HCT116 (cell line): ENCODE measurements around the gene RNF7. TPM values are rescaled to one million over a fixed set of nuclear protein-coding genes. Genes with fewer than 3 reads are reported as not detected.

Source experiments
- ATAC-seq: fragments of 200-7000 bp; cut with Tn5 transposase; 2 replicates; pipeline ENCODE4 v1.9.1; 2020; ENCODE audit warnings: mild to moderate bottlenecking, moderate library complexity
- BruUV-seq: library from RNA; stranded (reverse); fragments of 400-500 nt; replicated peaks from 2 replicates; lab custom pipeline; 2021; lab: Mats Ljungman, UMichigan
- CTCF ChIA-PET: fragments of 300-600 bp; sonication (Branson Sonifier 250); formaldehyde crosslinking; loops from one replicate; lab custom pipeline; 2021; ENCODE audit warnings: antibody characterized with exemption; lab: Charles Lee
- POLR2A ChIA-PET: fragments of 300-600, 350-600 bp; sonication (Branson Sonifier 250); formaldehyde crosslinking; loops from one replicate; lab custom pipeline; 2021; ENCODE audit warnings: antibody characterized with exemption; lab: Charles Lee
- RAD21 ChIA-PET, 2 experiments: fragments of 300-600 bp; sonication (Branson Sonifier 250); formaldehyde crosslinking; loops; one replicate each; lab custom pipeline; 2023; ENCODE audit warnings: low total read pairs in 2 of 2; ENCODE audit not compliant: uncharacterized antibody in 2 of 2, unreplicated experiment in 2 of 2, low non-redundant PET in 1 of 2; lab: Charles Lee
- DNase-seq: peaks from one replicate; pipeline ENCODE4 v3.0.0-alpha.2; 2010; ENCODE audit warnings: low read depth, low spot score
- H2AFZ ChIP-seq: fragments of 200-600 bp; shearing (Covaris generic), sonication (generic); 2 replicates; pipeline ENCODE4 v1.6.1; 2017; ENCODE audit warnings: low read depth, mixed run types, mixed read lengths, antibody characterized with exemption, low read length; ENCODE audit not compliant: poor library complexity, severe bottlenecking
- H3K27ac ChIP-seq: 2 replicates; pipeline ENCODE4 v1.5.1; 2012; ENCODE audit warnings: low read depth, low read length
- H3K27me3 ChIP-seq: fragments of 200-600 bp; sonication (generic); 2 replicates; pipeline ENCODE4 v1.6.1; 2016; ENCODE audit warnings: mixed run types, low read length, mixed read lengths; ENCODE audit not compliant: insufficient read depth
- H3K36me3 ChIP-seq, 2 experiments: fragments of 200-500 bp in 1 of 2; fragments of 200-600 bp in 1 of 2; sonication (Bioruptor generic) in 1 of 2; sonication (generic) in 1 of 2; 2 replicates each; pipeline versions ENCODE4 v1.5.1 to v1.6.1; 2014 to 2016; ENCODE audit warnings: low read length in 2 of 2, inconsistent platforms in 1 of 2, mixed read lengths in 1 of 2, mixed run types in 1 of 2; ENCODE audit not compliant: insufficient read depth in 2 of 2, control insufficient read depth in 1 of 2
- H3K4me1 ChIP-seq, 2 experiments: fragments of 200-600 bp in 1 of 2; sonication (generic) in 1 of 2; 2 replicates each; pipeline versions ENCODE4 v1.5.1 to v1.6.1; 2012 to 2017; ENCODE audit warnings: low read length in 2 of 2, inconsistent platforms in 1 of 2, mild to moderate bottlenecking in 1 of 2, mixed read lengths in 1 of 2, mixed run types in 1 of 2, moderate library complexity in 1 of 2; ENCODE audit not compliant: insufficient read depth in 2 of 2, control insufficient read depth in 1 of 2
- H3K4me2 ChIP-seq: fragments of 200-600 bp; sonication (generic); 2 replicates; pipeline ENCODE4 v1.6.1; 2017; ENCODE audit warnings: mixed run types, low read length, mixed read lengths
- H3K4me3 ChIP-seq, 2 experiments: fragments of 200-600 bp in 1 of 2; sonication (generic) in 1 of 2; replicated peaks in 1 of 2; 2 replicates each; pipeline ENCODE4 v1.5.1; 2011 to 2016; ENCODE audit warnings: low read length in 2 of 2, control low read depth in 1 of 2, low read depth in 1 of 2, mild to moderate bottlenecking in 1 of 2, mixed read lengths in 1 of 2, mixed run types in 1 of 2
- H3K79me2 ChIP-seq: fragments of 200-600 bp; sonication (generic); 2 replicates; pipeline ENCODE4 v1.6.1; 2017; ENCODE audit warnings: mild to moderate bottlenecking, mixed run types, low read length, moderate library complexity, mixed read lengths; ENCODE audit not compliant: insufficient read depth
- H3K9ac ChIP-seq: fragments of 200-600 bp; sonication (generic); 2 replicates; pipeline ENCODE4 v1.6.1; 2016; ENCODE audit warnings: low read length, mixed read lengths
- H3K9me2 ChIP-seq: fragments of 200-600 bp; sonication (generic), shearing (Covaris generic); 2 replicates; pipeline ENCODE4 v1.6.1; 2017; ENCODE audit warnings: mixed run types, mild to moderate bottlenecking, moderate library complexity; ENCODE audit not compliant: insufficient read depth
- H3K9me3 ChIP-seq, 2 experiments: fragments of 200-500 bp in 1 of 2; fragments of 200-600 bp in 1 of 2; sonication (Bioruptor generic) in 1 of 2; sonication (generic) in 1 of 2; 2 replicates each; pipeline ENCODE4 v1.6.1; 2014 to 2017; ENCODE audit warnings: low read length in 2 of 2, mixed read lengths in 2 of 2, inconsistent platforms in 1 of 2, low read depth in 1 of 2, mild to moderate bottlenecking in 1 of 2, mixed run types in 1 of 2, moderate library complexity in 1 of 2; ENCODE audit not compliant: control insufficient read depth in 1 of 2, insufficient read depth in 1 of 2
- H4K20me1 ChIP-seq: fragments of 200-600 bp; sonication (generic), shearing (Covaris generic); 2 replicates; pipeline ENCODE4 v1.6.1; 2017; ENCODE audit warnings: mixed run types, mild to moderate bottlenecking, moderate library complexity; ENCODE audit not compliant: insufficient read depth
- CBX3 ChIP-seq: IDR thresholded peaks from 2 replicates; pipeline ENCODE4 v1.6.1; 2012; ENCODE audit warnings: low read depth
- CEBPB ChIP-seq: IDR thresholded peaks from 2 replicates; pipeline ENCODE4 v1.6.1; 2012; ENCODE audit warnings: low read depth
- ELF1 ChIP-seq: IDR thresholded peaks from 2 replicates; pipeline ENCODE4 v1.6.1; 2012; ENCODE audit warnings: low read depth, borderline replicate concordance
- EZH2phosphoT487 ChIP-seq: fragments of 200-600 bp; IDR thresholded peaks from 2 replicates; pipeline ENCODE4 v1.6.1; 2018; ENCODE audit warnings: antibody characterized with exemption, borderline replicate concordance
- FOSL1 ChIP-seq: IDR thresholded peaks from 2 replicates; pipeline ENCODE4 v1.6.1; 2012; ENCODE audit warnings: low read depth
- JUND ChIP-seq: IDR thresholded peaks from 2 replicates; pipeline ENCODE4 v1.6.1; 2012
- MAX ChIP-seq: IDR thresholded peaks from 2 replicates; pipeline ENCODE4 v1.6.1; 2012
- POLR2AphosphoS5 ChIP-seq: IDR thresholded peaks from 2 replicates; pipeline ENCODE4 v1.6.1; 2011; ENCODE audit warnings: mild to moderate bottlenecking, low read depth, low read length, moderate library complexity
- RAD21 ChIP-seq: IDR thresholded peaks from 2 replicates; pipeline ENCODE4 v1.6.1; 2012; ENCODE audit warnings: low read depth, mild to moderate bottlenecking
- SIN3A ChIP-seq: IDR thresholded peaks from 2 replicates; pipeline ENCODE4 v1.6.1; 2012; ENCODE audit warnings: low read depth
- SP1 ChIP-seq: IDR thresholded peaks from 2 replicates; pipeline ENCODE4 v1.6.1; 2012; ENCODE audit warnings: low read depth
- SRF ChIP-seq: IDR thresholded peaks from 2 replicates; pipeline ENCODE4 v1.6.1; 2012; ENCODE audit warnings: low read depth
- TCF7L2 ChIP-seq: IDR thresholded peaks from 2 replicates; pipeline ENCODE4 v1.7.0; 2011; ENCODE audit warnings: borderline replicate concordance, inconsistent platforms; ENCODE audit not compliant: insufficient read depth, insufficient read length; ENCODE audit errors: extremely low read depth
- YY1 ChIP-seq: IDR thresholded peaks from 2 replicates; pipeline ENCODE4 v1.6.1; 2011; ENCODE audit warnings: low read length, low read depth, moderate library complexity, mild to moderate bottlenecking; ENCODE audit not compliant: insufficient replicate concordance; ENCODE audit errors: extremely low read depth
- ZFX ChIP-seq: fragments of 450-650 bp; IDR thresholded peaks from 2 replicates; pipeline ENCODE4 v1.6.1; 2017
- ZNF274 ChIP-seq: fragments of 200-500 bp; sonication (Bioruptor generic); IDR thresholded peaks from 2 replicates; pipeline ENCODE4 v1.6.1; 2014; ENCODE audit warnings: mild to moderate bottlenecking, low read depth, low read length, inconsistent platforms
- intact Hi-C: fragments of 100-400 bp; cut with micrococcal nuclease; formaldehyde crosslinking; loops from 2 replicates; pipeline ENCODE4 v1.10.0; 2022
- total RNA-seq: library from RNA; stranded (reverse); gene quantifications from one replicate; pipeline ENCODE4 v1.2.1, GENCODE V29; 2021; ENCODE audit not compliant: unreplicated experiment
- TF ChIP-seq, protein P1 (sequence below): IDR thresholded peaks from 2 replicates; pipeline ENCODE4 v1.6.1; 2012; ENCODE audit warnings: low read depth
- TF ChIP-seq, protein P2 (sequence below), 3 experiments: fragments of 200-600 bp in 1 of 3; sonication (generic) in 1 of 3; IDR thresholded peaks in 2 of 3; conservative IDR thresholded peaks in 1 of 3; 2 replicates each; pipeline ENCODE4 v1.5.1; 2012 to 2017; ENCODE audit warnings: low read depth in 2 of 3, low read length in 2 of 3, antibody characterized with exemption in 1 of 3, borderline replicate concordance in 1 of 3, control low read depth in 1 of 3, mild to moderate bottlenecking in 1 of 3, mixed read lengths in 1 of 3, mixed run types in 1 of 3, moderate library complexity in 1 of 3; ENCODE audit not compliant: insufficient read depth in 1 of 3

RNF7 gene
- total RNA-seq, 1 experiment from 2014 or later, result 82.3 TPM

DNA sequence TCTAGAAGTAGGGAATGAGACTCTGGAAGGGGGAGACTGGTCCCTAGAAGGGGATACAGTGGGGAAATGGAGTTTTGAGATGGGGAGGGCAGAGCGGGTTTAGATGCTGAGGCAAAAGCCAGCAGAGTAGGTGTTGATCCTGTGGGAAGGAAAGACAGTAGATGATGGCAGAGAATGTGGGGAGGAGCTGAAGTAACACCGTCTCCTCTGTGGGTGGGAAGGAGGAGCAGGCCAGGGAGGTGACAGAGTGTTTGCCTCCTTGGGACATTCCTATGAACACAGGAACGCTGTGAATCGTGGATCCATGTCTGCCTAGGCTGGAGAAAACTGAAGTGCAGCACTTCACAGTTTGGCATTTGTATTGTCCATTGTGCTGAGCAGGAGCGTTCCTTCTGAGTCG lies 45.5 kb downstream of the RNF7 start:
- H3K4me2 ChIP-seq, result no peak overlapping the region
- DNase-seq (no peak), ATAC-seq (no peak)
- TF ChIP-seq, protein P1, sequence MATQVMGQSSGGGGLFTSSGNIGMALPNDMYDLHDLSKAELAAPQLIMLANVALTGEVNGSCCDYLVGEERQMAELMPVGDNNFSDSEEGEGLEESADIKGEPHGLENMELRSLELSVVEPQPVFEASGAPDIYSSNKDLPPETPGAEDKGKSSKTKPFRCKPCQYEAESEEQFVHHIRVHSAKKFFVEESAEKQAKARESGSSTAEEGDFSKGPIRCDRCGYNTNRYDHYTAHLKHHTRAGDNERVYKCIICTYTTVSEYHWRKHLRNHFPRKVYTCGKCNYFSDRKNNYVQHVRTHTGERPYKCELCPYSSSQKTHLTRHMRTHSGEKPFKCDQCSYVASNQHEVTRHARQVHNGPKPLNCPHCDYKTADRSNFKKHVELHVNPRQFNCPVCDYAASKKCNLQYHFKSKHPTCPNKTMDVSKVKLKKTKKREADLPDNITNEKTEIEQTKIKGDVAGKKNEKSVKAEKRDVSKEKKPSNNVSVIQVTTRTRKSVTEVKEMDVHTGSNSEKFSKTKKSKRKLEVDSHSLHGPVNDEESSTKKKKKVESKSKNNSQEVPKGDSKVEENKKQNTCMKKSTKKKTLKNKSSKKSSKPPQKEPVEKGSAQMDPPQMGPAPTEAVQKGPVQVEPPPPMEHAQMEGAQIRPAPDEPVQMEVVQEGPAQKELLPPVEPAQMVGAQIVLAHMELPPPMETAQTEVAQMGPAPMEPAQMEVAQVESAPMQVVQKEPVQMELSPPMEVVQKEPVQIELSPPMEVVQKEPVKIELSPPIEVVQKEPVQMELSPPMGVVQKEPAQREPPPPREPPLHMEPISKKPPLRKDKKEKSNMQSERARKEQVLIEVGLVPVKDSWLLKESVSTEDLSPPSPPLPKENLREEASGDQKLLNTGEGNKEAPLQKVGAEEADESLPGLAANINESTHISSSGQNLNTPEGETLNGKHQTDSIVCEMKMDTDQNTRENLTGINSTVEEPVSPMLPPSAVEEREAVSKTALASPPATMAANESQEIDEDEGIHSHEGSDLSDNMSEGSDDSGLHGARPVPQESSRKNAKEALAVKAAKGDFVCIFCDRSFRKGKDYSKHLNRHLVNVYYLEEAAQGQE, result no peak
- no peak for TF ChIP-seq ZFX
- TF ChIP-seq FOSL1, result no peak
- no peak for TF ChIP-seq POLR2AphosphoS5
- no peak for TF ChIP-seq EZH2phosphoT487
- TF ChIP-seq YY1, result no peak
- no peak for TF ChIP-seq ELF1
- H3K9me2 ChIP-seq, result no peaks in the 10 kb centered on the region
- ChIA-PET RAD21 (no interaction called here), POLR2A (no interaction called here), CTCF (no interaction called here)
- no peaks in the 10 kb centered on the region for H3K36me3 ChIP-seq
- no peak overlapping the region for H3K27ac ChIP-seq
- no peak overlapping the region for H2AFZ ChIP-seq
- no TSS peak for BruUV-seq
- no peak overlapping the region for H3K9ac ChIP-seq
- no peaks in the 10 kb centered on the region for H4K20me1 ChIP-seq
- no peaks in the 10 kb centered on the region for H3K9me3 ChIP-seq
- H3K79me2 ChIP-seq, result no peaks in the 10 kb centered on the region
- H3K4me1 ChIP-seq, result no peaks in the 10 kb centered on the region
- H3K27me3 ChIP-seq, result no peaks in the 10 kb centered on the region
- intact Hi-C loops, result no loop called here
- no peak overlapping the region for H3K4me3 ChIP-seq

GRCh38 chr3:141784096-141784495 lies 46.0 kb downstream of the RNF7 start:
- Histone ChIP-seq H3K4me3 (no peak overlapping the region), H4K20me1 (no peaks in the 10 kb centered on the region), H3K9ac (no peak overlapping the region), H3K4me1 (no peaks in the 10 kb centered on the region), H3K9me2 (no peaks in the 10 kb centered on the region), H3K27ac (no peak overlapping the region), H3K79me2 (no peaks in the 10 kb centered on the region), H3K9me3 (no peaks in the 10 kb centered on the region), H3K36me3 (no peaks in the 10 kb centered on the region), H2AFZ (no peak overlapping the region), H3K27me3 (no peaks in the 10 kb centered on the region), H3K4me2 (no peak overlapping the region)
- POLR2A ChIA-PET, result no interaction called here
- DNase-seq, result no peak
- intact Hi-C loops, result no loop called here
- RAD21 ChIA-PET, result no interaction called here
- CTCF ChIA-PET, result no interaction called here
- BruUV-seq, result no TSS peak
- no peak for ATAC-seq
- TF ChIP-seq SP1 (no peak), RAD21 (no peak), YY1 (no peak), CBX3 (no peak), SIN3A (no peak), TCF7L2 (no peak), MAX (no peak), SRF (no peak), JUND (no peak), CEBPB (no peak), ZNF274 (no peak), FOSL1 (no peak)
- TF ChIP-seq, protein P2, sequence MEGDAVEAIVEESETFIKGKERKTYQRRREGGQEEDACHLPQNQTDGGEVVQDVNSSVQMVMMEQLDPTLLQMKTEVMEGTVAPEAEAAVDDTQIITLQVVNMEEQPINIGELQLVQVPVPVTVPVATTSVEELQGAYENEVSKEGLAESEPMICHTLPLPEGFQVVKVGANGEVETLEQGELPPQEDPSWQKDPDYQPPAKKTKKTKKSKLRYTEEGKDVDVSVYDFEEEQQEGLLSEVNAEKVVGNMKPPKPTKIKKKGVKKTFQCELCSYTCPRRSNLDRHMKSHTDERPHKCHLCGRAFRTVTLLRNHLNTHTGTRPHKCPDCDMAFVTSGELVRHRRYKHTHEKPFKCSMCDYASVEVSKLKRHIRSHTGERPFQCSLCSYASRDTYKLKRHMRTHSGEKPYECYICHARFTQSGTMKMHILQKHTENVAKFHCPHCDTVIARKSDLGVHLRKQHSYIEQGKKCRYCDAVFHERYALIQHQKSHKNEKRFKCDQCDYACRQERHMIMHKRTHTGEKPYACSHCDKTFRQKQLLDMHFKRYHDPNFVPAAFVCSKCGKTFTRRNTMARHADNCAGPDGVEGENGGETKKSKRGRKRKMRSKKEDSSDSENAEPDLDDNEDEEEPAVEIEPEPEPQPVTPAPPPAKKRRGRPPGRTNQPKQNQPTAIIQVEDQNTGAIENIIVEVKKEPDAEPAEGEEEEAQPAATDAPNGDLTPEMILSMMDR (IDR thresholded peaks at IDR 0.05 in 2 of 3, conservative IDR thresholded peaks at IDR 0.05 in 1 of 3; ENCODE audit: borderline replicate concordance in 1 of 3, insufficient read depth in 1 of 3, low read depth in 2 of 3, low read length in 2 of 3), result no peak
